GM12878 (cell line): ENCODE data around the gene AVPR1B. TPM values are rescaled to one million over a fixed set of nuclear protein-coding genes. Genes with fewer than 3 reads are reported as not detected.

Experiments
- ATAC-seq: fragments of 200-7000 bp; cut with Tn5 transposase; 3 replicates; pipeline ENCODE4 v1.9.1; 2020; ENCODE audit warnings: mild to moderate bottlenecking, moderate library complexity
- BruUV-seq: library from RNA; stranded (reverse); fragments of 400-500 nt; replicated peaks from 2 replicates; lab custom pipeline; 2021; lab: Mats Ljungman, UMichigan
- CTCF ChIA-PET: fragments of 300-600 bp; sonication (Branson Sonifier 250); formaldehyde crosslinking; extraction: SDS; loops from one replicate; lab custom pipeline; 2021; ENCODE audit warnings: inconsistent platforms; lab: Yijun Ruan, JAX
- POLR2A ChIA-PET: fragments of 350-600 bp; formaldehyde crosslinking; extraction: SDS; loops from one replicate; lab custom pipeline; 2021; ENCODE audit warnings: inconsistent platforms; lab: Charles Lee
- RAD21 ChIA-PET: fragments of 300-600 bp; sonication (Branson Sonifier 250); formaldehyde crosslinking; loops from one replicate; lab custom pipeline; 2023; ENCODE audit warnings: antibody characterized with exemption; ENCODE audit not compliant: unreplicated experiment; lab: Charles Lee
- SMC1A ChIA-PET: fragments of 300-600 bp; sonication (Branson Sonifier 250); formaldehyde crosslinking; loops from one replicate; lab custom pipeline; 2023; ENCODE audit not compliant: unreplicated experiment, uncharacterized antibody; lab: Charles Lee
- DNase-seq: peaks from one replicate; pipeline ENCODE4 v3.0.0-alpha.2; 2011; ENCODE audit warnings: low read depth, low spot score
- FAIRE-seq: peaks from 3 replicates; lab custom pipeline; 2011; peaks lifted over from hg19 to GRCh38; lab: Jason Lieb, UNC
- H2AFZ ChIP-seq: 2 replicates; pipeline ENCODE4 v1.6.0; 2011; ENCODE audit warnings: low read depth, low read length, control low read depth; ENCODE audit not compliant: control insufficient read depth
- H3K27ac ChIP-seq: 2 replicates; pipeline ENCODE4 v1.5.1; 2011; ENCODE audit warnings: control low read depth; ENCODE audit not compliant: control insufficient read depth, insufficient read depth
- H3K27me3 ChIP-seq, 2 experiments: replicated peaks in 1 of 2; 2 replicates each; pipeline versions ENCODE4 v1.6.0 to v1.6.1; 2011; ENCODE audit warnings: low read length in 1 of 2; ENCODE audit not compliant: control insufficient read depth in 2 of 2, insufficient read depth in 2 of 2
- H3K36me3 ChIP-seq, 2 experiments: 2 replicates each; pipeline ENCODE4 v1.5.1; 2011; ENCODE audit warnings: low read length in 1 of 2; ENCODE audit not compliant: control insufficient read depth in 2 of 2, insufficient read depth in 2 of 2
- H3K4me1 ChIP-seq: 2 replicates; pipeline ENCODE4 v1.6.1; 2011; ENCODE audit warnings: mild to moderate bottlenecking, low read length, moderate library complexity, mixed read lengths; ENCODE audit not compliant: control insufficient read depth, insufficient read depth
- H3K4me2 ChIP-seq: 2 replicates; pipeline ENCODE4 v1.6.0; 2011; ENCODE audit warnings: control low read depth; ENCODE audit not compliant: control insufficient read depth, insufficient read depth
- H3K4me3 ChIP-seq: fragments of 200-600 bp; sonication (generic); 2 replicates; pipeline ENCODE4 v1.5.1; 2016
- H3K79me2 ChIP-seq: 2 replicates; pipeline ENCODE4 v1.6.0; 2011; ENCODE audit warnings: low read length; ENCODE audit not compliant: control insufficient read depth, insufficient read depth
- H3K9ac ChIP-seq: 2 replicates; pipeline ENCODE4 v1.8.0; 2011; ENCODE audit warnings: low read length, control low read depth, mixed read lengths; ENCODE audit not compliant: control insufficient read depth, insufficient read depth
- H3K9me3 ChIP-seq: replicated peaks from 3 replicates; pipeline ENCODE4 v1.5.1; 2011; ENCODE audit warnings: mild to moderate bottlenecking, low read length; ENCODE audit not compliant: control insufficient read depth, insufficient read depth
- H4K20me1 ChIP-seq: 2 replicates; pipeline ENCODE4 v1.6.0; 2011; ENCODE audit not compliant: control insufficient read depth, insufficient read depth
- CHD4 ChIP-seq: fragments of 200-600 bp; sonication (generic); IDR thresholded peaks from 2 replicates; pipeline ENCODE4 v1.6.1; 2016; ENCODE audit warnings: mild to moderate bottlenecking
- FOXK2 ChIP-seq: fragments of 450-650 bp; IDR thresholded peaks from 2 replicates; pipeline ENCODE4 v1.6.1; 2017; ENCODE audit warnings: mild to moderate bottlenecking, moderate library complexity
- HDGF ChIP-seq: fragments of 450-650 bp; IDR thresholded peaks from 2 replicates; pipeline ENCODE4 v1.6.1; 2016; ENCODE audit warnings: antibody characterized with exemption
- JUNB ChIP-seq: IDR thresholded peaks from 2 replicates; pipeline ENCODE4 v1.6.1; 2016; ENCODE audit warnings: antibody characterized with exemption, mild to moderate bottlenecking
- MTA2 ChIP-seq: fragments of 450-650 bp; IDR thresholded peaks from 2 replicates; pipeline ENCODE4 v1.6.1; 2016; ENCODE audit warnings: low read depth, mild to moderate bottlenecking, moderate library complexity
- RAD51 ChIP-seq: fragments of 450-650 bp; IDR thresholded peaks from 2 replicates; pipeline ENCODE4 v1.6.1; 2016; ENCODE audit warnings: moderate library complexity, mild to moderate bottlenecking, inconsistent platforms
- RUNX3 ChIP-seq: IDR thresholded peaks from 2 replicates; pipeline ENCODE4 v1.6.1; 2012; ENCODE audit warnings: low read length, inconsistent platforms
- SMARCA5 ChIP-seq: fragments of 450-650 bp; IDR thresholded peaks from 2 replicates; pipeline ENCODE4 v1.6.1; 2017; ENCODE audit warnings: mild to moderate bottlenecking
- YY1 ChIP-seq: IDR thresholded peaks from 2 replicates; pipeline ENCODE4 v1.6.1; 2011; ENCODE audit warnings: low read depth, mild to moderate bottlenecking, low read length
- ZNF384 ChIP-seq: IDR thresholded peaks from 2 replicates; pipeline ENCODE4 v1.6.1; 2012; ENCODE audit warnings: low read depth, mild to moderate bottlenecking, low read length, improper control_type of control experiment, borderline replicate concordance
- WGBS: methylation state at CpG from one replicate; pipeline ENCODE4 v1.1.6; 2016; ENCODE audit warnings: low lambda C conversion rate; ENCODE audit not compliant: insufficient replicate concordance, insufficient coverage; ENCODE audit errors: missing lambda C conversion rate; 5-methylcytosine and 5-hydroxymethylcytosine counted together
- in situ Hi-C: fragments of 300-500 bp; cut with MboI; formaldehyde crosslinking; loops from 9 replicates; pipeline ENCODE4 v1.14.3; 2018; ENCODE audit warnings: mixed read lengths
- intact Hi-C: fragments of 100-400 bp; cut with micrococcal nuclease; formaldehyde crosslinking; loops from one replicate; pipeline ENCODE4 v1.14.2; 2022; ENCODE audit not compliant: unreplicated experiment
- polyA plus RNA-seq, 11 experiments: library from polyadenylated mRNA; depleted of rRNA in 4 of 11; unstranded in 6 of 11; stranded (reverse) in 5 of 11; fragments of >200 nt; fragmentation: Nextera tagmentation in 4 of 11; fragmentation: Illumina TruSeq in 1 of 11; extraction: Ambion mirVana in 4 of 11; extraction: Trizol in 1 of 11; gene quantifications; 1 replicate in 1 of 11; 2 replicates in 10 of 11; pipeline versions ENCODE4 v1.2.1 to v1.2.3, GENCODE V29; 2011 to 2016; ENCODE audit warnings: inconsistent platforms in 2 of 11, missing spikeins in 2 of 11, low read depth in 1 of 11
- total RNA-seq, 4 experiments: library from RNA; depleted of rRNA in 3 of 4; stranded (reverse); fragments of >200 nt in 3 of 4; fragmentation: Illumina TruSeq in 1 of 4; extraction: Trizol in 1 of 4; gene quantifications; 2 replicates each; pipeline versions ENCODE4 v1.2.1 to v1.2.3, GENCODE V29; 2013 to 2021
- TF ChIP-seq, protein P1 (sequence below): fragments of 150-350 bp; IDR thresholded peaks from 2 replicates; pipeline ENCODE4 v1.6.1; 2014; ENCODE audit warnings: mild to moderate bottlenecking, low read depth, low read length
- TF ChIP-seq, protein P2 (sequence below): fragments of 450-650 bp; IDR thresholded peaks from 2 replicates; pipeline ENCODE4 v1.6.1; 2017; ENCODE audit warnings: mild to moderate bottlenecking, low read depth, inconsistent platforms; ENCODE audit not compliant: poor library complexity, severe bottlenecking
- TF ChIP-seq, protein P3 (sequence below): fragments of 450-650 bp; formaldehyde crosslinking; IDR thresholded peaks from 2 replicates; pipeline ENCODE4 v1.5.0; 2022; ENCODE audit warnings: mild to moderate bottlenecking, missing genetic modification characterization
- TF ChIP-seq, protein P4 (sequence below): fragments of 450-650 bp; IDR thresholded peaks from 2 replicates; pipeline ENCODE4 v1.6.1; 2018; ENCODE audit warnings: mild to moderate bottlenecking, low read depth, moderate library complexity; ENCODE audit not compliant: partially characterized antibody

The AVPR1B gene
- total and polyA plus RNA-seq, 10 of the 15 experiments (the other 5 are each of a cell fraction or from before 2014, with no cell fraction given), result not detected

DNA sequence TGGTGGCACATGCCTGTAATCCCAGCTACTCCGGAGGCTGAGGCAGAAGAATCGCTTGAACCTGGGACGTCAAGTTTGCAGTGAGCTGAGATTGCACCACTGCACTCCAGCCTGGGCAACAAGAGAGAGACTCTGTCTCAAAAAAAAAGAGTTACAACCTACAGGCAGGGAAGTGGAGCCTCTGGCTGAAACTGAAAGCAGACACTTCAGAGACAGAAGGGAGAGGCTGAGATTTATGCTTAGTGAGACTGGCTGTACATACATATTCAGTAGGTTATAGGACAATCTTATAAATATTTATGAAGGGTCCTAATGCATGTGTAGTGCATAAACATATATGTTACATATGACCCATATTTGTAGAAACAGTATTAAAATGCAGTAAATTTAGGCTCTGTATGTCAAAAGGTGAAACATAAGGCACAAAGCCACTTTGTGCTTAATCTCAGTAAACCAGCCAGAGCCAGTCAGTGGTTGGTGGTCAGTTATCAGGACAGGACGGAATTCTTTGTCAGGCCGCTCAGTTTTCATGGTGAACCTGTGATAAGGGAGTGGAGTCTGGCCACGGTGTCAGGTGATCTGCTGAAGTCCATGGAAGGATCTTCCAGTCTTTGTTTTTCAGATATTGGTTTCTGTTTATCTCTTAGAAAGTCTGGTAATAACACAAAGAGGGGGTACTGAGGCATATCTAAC is 50.6 kb downstream of the AVPR1B start:
- no peaks in the 10 kb centered on the region for H3K27me3 ChIP-seq
- H2AFZ ChIP-seq, result no peak overlapping the region
- 30% methylated on average over 5 of the region's 6 CpGs for WGBS
- H3K36me3 ChIP-seq, result peaks cover 8 to 15% of the 10 kb centered on the region in 2 experiments
- ChIA-PET POLR2A (no interaction called here), CTCF (interaction anchor here (1.4 to 1.6 kb wide), 4 partner anchors 10 to 89 kb away, joined by 3 to 8 read pairs (median 4); no protein-coding TSS in a partner anchor), RAD21 (interaction anchor here (0.7 kb wide), 1 partner anchor 159 kb away, joined by 3 read pairs; no protein-coding TSS in a partner anchor), SMC1A (interaction anchor here (1.2 kb wide), 1 partner anchor 36 kb away, joined by 4 read pairs; no protein-coding TSS in a partner anchor)
- H4K20me1 ChIP-seq, result no peaks in the 10 kb centered on the region; the same call in 1 of the 2 replicates
- H3K9ac ChIP-seq, result no peak overlapping the region
- in situ Hi-C loops, result no loop called here
- H3K9me3 ChIP-seq, result no peaks in the 10 kb centered on the region; the same call in 2 of the 3 replicates
- DNase-seq, result no peak
- no peak overlapping the region for H3K4me3 ChIP-seq
- H3K4me2 ChIP-seq, result no peak overlapping the region
- H3K79me2 ChIP-seq, result no peaks in the 10 kb centered on the region
- intact Hi-C loops, result loop anchor here (5.0 kb wide), 1 partner anchor 34 kb away; no protein-coding TSS in a partner anchor
- ATAC-seq, result peak; percentile 93
- FAIRE-seq, result peak; percentile 89
- no TSS peak for BruUV-seq
- peaks cover 26% of the 10 kb centered on the region for H3K4me1 ChIP-seq
- H3K27ac ChIP-seq, result no peak overlapping the region
- TF ChIP-seq SMARCA5 (no peak), MTA2 (no peak), CHD4 (no peak), HDGF (0 out of 2 replicates have a peak, but pooled peaks have one; percentile 18), ZNF384 (peak; percentile 36; the same call in 1 of the 2 replicates), FOXK2 (no peak), RUNX3 (peak; percentile 64; the same call in 1 of the 2 replicates), JUNB (no peak), YY1 (no peak), RAD51 (no peak)
- TF ChIP-seq, protein P1, sequence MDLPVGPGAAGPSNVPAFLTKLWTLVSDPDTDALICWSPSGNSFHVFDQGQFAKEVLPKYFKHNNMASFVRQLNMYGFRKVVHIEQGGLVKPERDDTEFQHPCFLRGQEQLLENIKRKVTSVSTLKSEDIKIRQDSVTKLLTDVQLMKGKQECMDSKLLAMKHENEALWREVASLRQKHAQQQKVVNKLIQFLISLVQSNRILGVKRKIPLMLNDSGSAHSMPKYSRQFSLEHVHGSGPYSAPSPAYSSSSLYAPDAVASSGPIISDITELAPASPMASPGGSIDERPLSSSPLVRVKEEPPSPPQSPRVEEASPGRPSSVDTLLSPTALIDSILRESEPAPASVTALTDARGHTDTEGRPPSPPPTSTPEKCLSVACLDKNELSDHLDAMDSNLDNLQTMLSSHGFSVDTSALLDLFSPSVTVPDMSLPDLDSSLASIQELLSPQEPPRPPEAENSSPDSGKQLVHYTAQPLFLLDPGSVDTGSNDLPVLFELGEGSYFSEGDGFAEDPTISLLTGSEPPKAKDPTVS, result no peak
- TF ChIP-seq, protein P2, sequence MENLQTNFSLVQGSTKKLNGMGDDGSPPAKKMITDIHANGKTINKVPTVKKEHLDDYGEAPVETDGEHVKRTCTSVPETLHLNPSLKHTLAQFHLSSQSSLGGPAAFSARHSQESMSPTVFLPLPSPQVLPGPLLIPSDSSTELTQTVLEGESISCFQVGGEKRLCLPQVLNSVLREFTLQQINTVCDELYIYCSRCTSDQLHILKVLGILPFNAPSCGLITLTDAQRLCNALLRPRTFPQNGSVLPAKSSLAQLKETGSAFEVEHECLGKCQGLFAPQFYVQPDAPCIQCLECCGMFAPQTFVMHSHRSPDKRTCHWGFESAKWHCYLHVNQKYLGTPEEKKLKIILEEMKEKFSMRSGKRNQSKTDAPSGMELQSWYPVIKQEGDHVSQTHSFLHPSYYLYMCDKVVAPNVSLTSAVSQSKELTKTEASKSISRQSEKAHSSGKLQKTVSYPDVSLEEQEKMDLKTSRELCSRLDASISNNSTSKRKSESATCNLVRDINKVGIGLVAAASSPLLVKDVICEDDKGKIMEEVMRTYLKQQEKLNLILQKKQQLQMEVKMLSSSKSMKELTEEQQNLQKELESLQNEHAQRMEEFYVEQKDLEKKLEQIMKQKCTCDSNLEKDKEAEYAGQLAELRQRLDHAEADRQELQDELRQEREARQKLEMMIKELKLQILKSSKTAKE, result peak; percentile 53
- TF ChIP-seq, protein P3, sequence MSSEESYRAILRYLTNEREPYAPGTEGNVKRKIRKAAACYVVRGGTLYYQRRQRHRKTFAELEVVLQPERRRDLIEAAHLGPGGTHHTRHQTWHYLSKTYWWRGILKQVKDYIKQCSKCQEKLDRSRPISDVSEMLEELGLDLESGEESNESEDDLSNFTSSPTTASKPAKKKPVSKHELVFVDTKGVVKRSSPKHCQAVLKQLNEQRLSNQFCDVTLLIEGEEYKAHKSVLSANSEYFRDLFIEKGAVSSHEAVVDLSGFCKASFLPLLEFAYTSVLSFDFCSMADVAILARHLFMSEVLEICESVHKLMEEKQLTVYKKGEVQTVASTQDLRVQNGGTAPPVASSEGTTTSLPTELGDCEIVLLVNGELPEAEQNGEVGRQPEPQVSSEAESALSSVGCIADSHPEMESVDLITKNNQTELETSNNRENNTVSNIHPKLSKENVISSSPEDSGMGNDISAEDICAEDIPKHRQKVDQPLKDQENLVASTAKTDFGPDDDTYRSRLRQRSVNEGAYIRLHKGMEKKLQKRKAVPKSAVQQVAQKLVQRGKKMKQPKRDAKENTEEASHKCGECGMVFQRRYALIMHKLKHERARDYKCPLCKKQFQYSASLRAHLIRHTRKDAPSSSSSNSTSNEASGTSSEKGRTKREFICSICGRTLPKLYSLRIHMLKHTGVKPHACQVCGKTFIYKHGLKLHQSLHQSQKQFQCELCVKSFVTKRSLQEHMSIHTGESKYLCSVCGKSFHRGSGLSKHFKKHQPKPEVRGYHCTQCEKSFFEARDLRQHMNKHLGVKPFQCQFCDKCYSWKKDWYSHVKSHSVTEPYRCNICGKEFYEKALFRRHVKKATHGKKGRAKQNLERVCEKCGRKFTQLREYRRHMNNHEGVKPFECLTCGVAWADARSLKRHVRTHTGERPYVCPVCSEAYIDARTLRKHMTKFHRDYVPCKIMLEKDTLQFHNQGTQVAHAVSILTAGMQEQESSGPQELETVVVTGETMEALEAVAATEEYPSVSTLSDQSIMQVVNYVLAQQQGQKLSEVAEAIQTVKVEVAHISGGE (CRISPR knock-in tag), result no peak
- TF ChIP-seq, protein P4, sequence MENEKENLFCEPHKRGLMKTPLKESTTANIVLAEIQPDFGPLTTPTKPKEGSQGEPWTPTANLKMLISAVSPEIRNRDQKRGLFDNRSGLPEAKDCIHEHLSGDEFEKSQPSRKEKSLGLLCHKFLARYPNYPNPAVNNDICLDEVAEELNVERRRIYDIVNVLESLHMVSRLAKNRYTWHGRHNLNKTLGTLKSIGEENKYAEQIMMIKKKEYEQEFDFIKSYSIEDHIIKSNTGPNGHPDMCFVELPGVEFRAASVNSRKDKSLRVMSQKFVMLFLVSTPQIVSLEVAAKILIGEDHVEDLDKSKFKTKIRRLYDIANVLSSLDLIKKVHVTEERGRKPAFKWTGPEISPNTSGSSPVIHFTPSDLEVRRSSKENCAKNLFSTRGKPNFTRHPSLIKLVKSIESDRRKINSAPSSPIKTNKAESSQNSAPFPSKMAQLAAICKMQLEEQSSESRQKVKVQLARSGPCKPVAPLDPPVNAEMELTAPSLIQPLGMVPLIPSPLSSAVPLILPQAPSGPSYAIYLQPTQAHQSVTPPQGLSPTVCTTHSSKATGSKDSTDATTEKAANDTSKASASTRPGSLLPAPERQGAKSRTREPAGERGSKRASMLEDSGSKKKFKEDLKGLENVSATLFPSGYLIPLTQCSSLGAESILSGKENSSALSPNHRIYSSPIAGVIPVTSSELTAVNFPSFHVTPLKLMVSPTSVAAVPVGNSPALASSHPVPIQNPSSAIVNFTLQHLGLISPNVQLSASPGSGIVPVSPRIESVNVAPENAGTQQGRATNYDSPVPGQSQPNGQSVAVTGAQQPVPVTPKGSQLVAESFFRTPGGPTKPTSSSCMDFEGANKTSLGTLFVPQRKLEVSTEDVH, result no peak
